Neural cell (in vitro differentiated cells): ENCODE measurements around the gene MYRIP. TPM values are rescaled to one million over a fixed set of nuclear protein-coding genes. Genes with fewer than 3 reads are reported as not detected.

Source experiments
- H2AFZ ChIP-seq: fragments of 200-600, 300-800 bp; sonication (generic), shearing (Covaris generic); 2 replicates; pipeline ENCODE4 v1.6.0; 2014; ENCODE audit warnings: low read depth, mild to moderate bottlenecking, antibody characterized with exemption, low read length, moderate library complexity
- H3F3A ChIP-seq: fragments of 200-600 bp; shearing (Covaris generic); 2 replicates; pipeline ENCODE4 v1.6.1; 2016; ENCODE audit warnings: mild to moderate bottlenecking, moderate library complexity, mixed read lengths, antibody characterized with exemption, low read length; ENCODE audit not compliant: insufficient read depth, poor library complexity, severe bottlenecking
- H3K27ac ChIP-seq: fragments of 200-600, 300-800 bp; sonication (generic), shearing (Covaris generic); 2 replicates; pipeline ENCODE4 v1.5.1; 2014; ENCODE audit warnings: mild to moderate bottlenecking, low read length, moderate library complexity
- H3K27me3 ChIP-seq: fragments of 300-800, 200-600 bp; sonication (generic), shearing (Covaris generic); 2 replicates; pipeline ENCODE4 v1.6.0; 2014; ENCODE audit warnings: mild to moderate bottlenecking, low read depth, low read length, moderate library complexity; ENCODE audit not compliant: insufficient read depth
- H3K36me3 ChIP-seq: fragments of 300-800, 200-600 bp; sonication (generic), shearing (Covaris generic); 2 replicates; pipeline ENCODE4 v1.5.1; 2014; ENCODE audit warnings: mild to moderate bottlenecking, antibody characterized with exemption, low read length, moderate library complexity; ENCODE audit not compliant: insufficient read depth
- H3K4me2 ChIP-seq: fragments of 300-800, 200-600 bp; sonication (generic), shearing (Covaris generic); 2 replicates; pipeline ENCODE4 v1.6.0; 2014; ENCODE audit warnings: mild to moderate bottlenecking, low read length
- H3K4me3 ChIP-seq: fragments of 300-800, 200-600 bp; sonication (generic), shearing (Covaris generic); 2 replicates; pipeline ENCODE4 v1.5.1; 2014; ENCODE audit warnings: mild to moderate bottlenecking, low read length, moderate library complexity
- H3K79me2 ChIP-seq: fragments of 200-600 bp; shearing (Covaris generic); replicated peaks from 2 replicates; pipeline ENCODE4 v1.6.0; 2014; ENCODE audit warnings: mild to moderate bottlenecking, low read length, moderate library complexity; ENCODE audit not compliant: insufficient read depth
- H3K9ac ChIP-seq: fragments of 300-800, 200-600 bp; sonication (generic), shearing (Covaris generic); 2 replicates; pipeline ENCODE4 v1.6.1; 2016; ENCODE audit warnings: mild to moderate bottlenecking, low read length, mixed read lengths
- H3K9me2 ChIP-seq: fragments of 200-600 bp; shearing (Covaris generic); 2 replicates; pipeline ENCODE4 v1.6.1; 2016; ENCODE audit warnings: mild to moderate bottlenecking, low read length, mixed read lengths; ENCODE audit not compliant: insufficient read depth
- H3K9me3 ChIP-seq: fragments of 200-600, 300-800 bp; sonication (generic), shearing (Covaris generic); 2 replicates; pipeline ENCODE4 v1.6.1; 2016; ENCODE audit warnings: mild to moderate bottlenecking, mixed run types, low read length, moderate library complexity, mixed read lengths
- H4K20me1 ChIP-seq: fragments of 200-600 bp; shearing (Covaris generic); 2 replicates; pipeline ENCODE4 v1.6.1; 2016; ENCODE audit warnings: mild to moderate bottlenecking, mixed run types; ENCODE audit not compliant: insufficient read depth
- CTCF ChIP-seq: fragments of 450-650 bp; IDR thresholded peaks from 2 replicates; pipeline ENCODE4 v1.5.1; 2014; ENCODE audit warnings: antibody characterized with exemption, mild to moderate bottlenecking, moderate library complexity; ENCODE audit not compliant: poor library complexity, severe bottlenecking
- EP300 ChIP-seq: fragments of 450-650 bp; conservative IDR thresholded peaks from 2 replicates; pipeline ENCODE4 v1.6.1; 2014; ENCODE audit warnings: antibody characterized with exemption, mild to moderate bottlenecking, moderate library complexity; ENCODE audit not compliant: poor library complexity, severe bottlenecking
- MXI1 ChIP-seq: fragments of 450-650 bp; conservative IDR thresholded peaks from 2 replicates; pipeline ENCODE4 v1.6.1; 2014; ENCODE audit warnings: antibody characterized with exemption, mild to moderate bottlenecking; ENCODE audit not compliant: poor library complexity, severe bottlenecking
- POLR2AphosphoS5 ChIP-seq: IDR thresholded peaks from 2 replicates; pipeline ENCODE4 v1.6.1; 2012
- RAD21 ChIP-seq: fragments of 450-650 bp; conservative IDR thresholded peaks from 2 replicates; pipeline ENCODE4 v1.6.1; 2014; ENCODE audit warnings: antibody characterized with exemption, mild to moderate bottlenecking, moderate library complexity
- REST ChIP-seq: IDR thresholded peaks from 2 replicates; pipeline ENCODE4 v1.6.1; 2012; ENCODE audit warnings: borderline replicate concordance
- SMC3 ChIP-seq: fragments of 450-650 bp; conservative IDR thresholded peaks from 2 replicates; pipeline ENCODE4 v1.6.1; 2014; ENCODE audit warnings: antibody characterized with exemption, mild to moderate bottlenecking, moderate library complexity; ENCODE audit not compliant: poor library complexity
- polyA plus RNA-seq: library from polyadenylated mRNA; depleted of rRNA; stranded (reverse); fragments of >200 nt; gene quantifications from 2 replicates; pipeline ENCODE4 v1.2.3, GENCODE V29; 2014

The MYRIP gene
- polyA plus RNA-seq, 1 donor from 2014 or later, result 0.76 TPM

GRCh38 chr3:40191251-40191650 is 381.8 kb downstream of the MYRIP start:
- H3K79me2 ChIP-seq, result no peaks in the 10 kb centered on the region
- no peak overlapping the region for H3K9ac ChIP-seq
- H3K27ac ChIP-seq, result no peak overlapping the region
- H4K20me1 ChIP-seq, result no peaks in the 10 kb centered on the region
- no peak overlapping the region for H3K4me3 ChIP-seq
- TF ChIP-seq EP300, result no peak
- TF ChIP-seq CTCF, result no peak
- TF ChIP-seq MXI1, result no peak
- TF ChIP-seq RAD21, result no peak
- no peak for TF ChIP-seq SMC3
- H3K27me3 ChIP-seq, result no peaks in the 10 kb centered on the region
- H3K9me2 ChIP-seq, result no peaks in the 10 kb centered on the region
- no peak overlapping the region for H3K4me2 ChIP-seq
- H3F3A ChIP-seq, result no peaks in the 10 kb centered on the region
- no peaks in the 10 kb centered on the region for H3K9me3 ChIP-seq
- H3K36me3 ChIP-seq, result no peaks in the 10 kb centered on the region
- no peak overlapping the region for H2AFZ ChIP-seq

- Histone ChIP-seq H3K79me2 (no peaks in the 10 kb centered on the region), H3K4me3 (no peak overlapping the region), H3K27ac (no peak overlapping the region), H3F3A (no peaks in the 10 kb centered on the region), H3K9ac (no peak overlapping the region), H2AFZ (no peak overlapping the region), H3K36me3 (no peaks in the 10 kb centered on the region), H3K9me3 (no peaks in the 10 kb centered on the region), H4K20me1 (no peaks in the 10 kb centered on the region), H3K4me2 (no peak overlapping the region), H3K27me3 (no peaks in the 10 kb centered on the region), H3K9me2 (no peaks in the 10 kb centered on the region)
- TF ChIP-seq SMC3, result peak; percentile 93
- TF ChIP-seq REST, result no peak
- TF ChIP-seq POLR2AphosphoS5, result no peak
- TF ChIP-seq MXI1, result no peak
- TF ChIP-seq RAD21, result peak; percentile 88
- TF ChIP-seq CTCF, result peak; percentile 91
These were observed 382.5 kb downstream of the MYRIP start for GRCh38 chr3:40191850-40192448.
